Loucy (cell line): ENCODE measurements around the gene PDE4D.

ENCODE experiments used
- CTCF ChIP-seq: fragments of 200-600 bp; sonication (generic); conservative IDR thresholded peaks from 2 replicates; pipeline ENCODE4 v1.5.1; 2014; ENCODE audit warnings: mild to moderate bottlenecking, antibody characterized with exemption, low read length
- EZH2phosphoT487 ChIP-seq: fragments of 200-600 bp; IDR thresholded peaks from 2 replicates; pipeline ENCODE4 v1.6.1; 2018; ENCODE audit warnings: antibody characterized with exemption, mild to moderate bottlenecking, moderate library complexity, borderline replicate concordance

- TF ChIP-seq CTCF, result no peak
- no peak for TF ChIP-seq EZH2phosphoT487
Observed at GRCh38 chr5:59300930-59301329, 592.6 kb downstream of the PDE4D start.
